ENCODE measurements around the gene KCNJ18.
"Not testable (repeated sequence)": the region's sequence is repeated elsewhere in the genome, so short reads cannot be mapped to it uniquely, and the experiment has no call there.

KCNJ18 gene

GRCh38 chr17:21686165-21687015, 5.9 kb upstream of the KCNJ18 start:
- DNase-seq: no peak

DNA sequence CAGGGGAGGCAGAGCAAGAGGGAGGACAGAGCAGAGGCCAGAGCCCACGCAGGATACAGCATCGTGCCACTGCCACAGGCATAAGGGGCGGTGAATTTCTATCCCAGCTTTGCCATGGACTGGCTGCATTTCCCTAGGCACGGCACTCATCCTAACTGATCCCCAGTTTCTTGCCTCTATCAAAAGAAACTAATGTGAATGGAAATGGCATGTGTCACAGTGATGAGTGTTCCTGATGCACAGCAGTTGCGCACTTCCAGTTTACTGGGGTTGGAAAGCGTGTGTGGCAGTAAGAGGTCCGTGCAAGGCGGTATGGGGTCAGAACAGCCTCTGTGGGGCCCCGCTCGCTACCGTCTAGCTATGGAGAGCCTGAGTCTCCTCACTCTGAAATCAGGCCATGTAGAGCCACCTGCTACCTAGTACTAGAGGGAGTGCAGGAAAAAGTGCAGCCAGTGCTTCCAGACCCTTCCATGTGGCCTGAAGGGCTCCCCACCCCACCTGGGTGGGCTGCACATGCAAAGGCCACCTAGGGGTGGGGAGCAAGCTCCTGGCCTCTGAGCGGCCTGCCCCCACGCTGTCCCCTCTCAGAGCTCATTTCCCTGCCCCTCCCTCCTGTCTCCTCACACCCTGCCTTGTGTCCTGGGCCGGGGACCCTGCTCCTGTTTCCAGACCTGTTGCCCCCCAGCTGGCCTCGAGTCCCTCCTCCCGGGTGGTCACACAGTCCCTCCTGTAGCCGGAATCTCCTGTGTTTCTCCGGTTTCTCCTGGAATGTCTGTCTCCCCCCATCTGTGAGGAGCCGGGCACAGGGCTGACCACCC, 5.0 kb upstream of the KCNJ18 start:
- no peak for DNase-seq

- no peak for DNase-seq
These were observed 3.9 kb upstream of the KCNJ18 start for GRCh38 chr17:21688293-21688949.

- DNase-seq: no peak
These were observed 2.7 kb upstream of the KCNJ18 start for GRCh38 chr17:21689604-21690003.

GRCh38 chr17:21690811-21691210, 1.5 kb upstream of the KCNJ18 start:
- not testable (repeated sequence) for DNase-seq

GRCh38 chr17:21691481-21691880, 842 bp upstream of the KCNJ18 start:
- not testable (repeated sequence) for DNase-seq

DNA sequence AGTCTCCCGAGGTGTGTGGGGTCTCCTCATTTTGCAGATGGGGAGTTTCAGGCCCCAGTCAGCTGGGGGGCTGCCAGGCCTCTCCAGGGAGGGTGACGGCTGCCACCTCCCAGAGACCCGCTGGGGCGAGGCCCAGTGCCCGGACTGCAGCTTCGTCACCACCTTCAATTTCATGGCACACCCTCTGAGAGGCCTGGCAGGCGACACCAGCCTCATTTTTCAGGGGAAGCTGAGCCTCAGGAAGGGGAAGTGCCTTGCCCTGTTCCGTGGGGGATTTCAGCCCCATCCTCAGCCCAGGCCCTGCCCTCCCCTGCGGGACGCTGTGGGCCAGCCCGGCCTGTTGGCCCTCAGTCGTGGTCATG, 362 bp downstream of the KCNJ18 start:
- not testable (repeated sequence) for DNase-seq

DNA sequence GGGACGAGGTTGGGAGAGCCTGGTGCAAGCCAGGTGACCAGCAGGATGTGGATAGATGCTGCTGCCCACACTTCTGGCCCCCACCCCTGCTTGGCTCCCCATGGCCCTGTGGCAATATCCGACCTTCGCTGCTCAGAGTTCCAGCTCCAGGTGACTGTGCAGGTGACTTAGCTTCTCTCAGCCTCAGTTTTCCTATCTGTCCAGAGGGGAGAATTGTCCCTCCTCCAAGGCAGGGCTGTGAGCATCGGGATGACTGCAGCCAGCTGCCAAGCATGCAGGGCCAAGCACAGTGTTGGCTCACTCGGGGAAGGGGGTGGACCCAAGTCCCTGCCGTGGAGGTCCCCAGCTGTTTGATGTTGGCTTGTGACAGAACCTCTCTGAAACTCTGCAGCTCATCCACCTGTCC, 1.1 kb downstream of the KCNJ18 start:
- DNase-seq: not testable (repeated sequence)

DNA sequence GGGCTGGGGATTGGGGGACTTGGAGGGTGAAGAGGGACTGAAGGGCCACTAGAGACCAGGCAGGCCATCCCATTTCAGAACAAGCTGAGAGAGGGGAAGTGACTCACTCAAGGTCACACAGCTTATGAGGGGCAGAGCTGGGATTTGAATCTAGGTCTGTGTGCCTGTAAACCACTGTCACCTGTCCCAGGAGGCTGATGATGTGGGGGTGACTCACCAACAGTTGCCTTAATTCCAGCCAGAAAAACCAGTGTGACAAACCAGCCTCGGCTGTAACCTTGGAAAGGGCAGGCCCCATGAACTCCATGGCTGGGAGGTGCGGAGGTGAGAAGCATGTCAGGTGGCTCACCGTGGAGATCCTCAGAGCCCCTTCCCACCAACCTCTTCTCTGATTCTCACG, 1.6 kb downstream of the KCNJ18 start:
- not testable (repeated sequence) for DNase-seq

GRCh38 chr17:21696227-21696626, 3.9 kb downstream of the KCNJ18 start:
- not testable (repeated sequence) for DNase-seq

- not testable (repeated sequence) for DNase-seq
These were observed 4.7 kb downstream of the KCNJ18 start for GRCh38 chr17:21696842-21697507.

DNA sequence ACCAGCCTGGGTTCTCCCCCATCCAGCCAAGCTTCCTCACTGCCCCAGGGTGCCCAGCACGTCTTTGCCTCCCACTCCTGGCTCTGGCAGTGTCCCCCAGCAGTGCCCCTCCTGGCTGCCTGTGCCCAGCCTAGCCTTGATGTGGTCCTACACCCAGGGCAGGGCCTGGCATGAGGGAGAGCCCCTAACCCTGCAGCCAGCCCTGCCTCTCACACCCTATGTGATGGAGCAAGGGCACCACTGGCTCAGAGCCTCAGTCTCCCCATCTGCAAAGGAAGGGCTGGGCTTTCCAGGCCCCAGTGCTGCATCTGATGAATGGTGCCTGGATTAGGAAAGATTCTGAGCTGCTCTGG, 5.2 kb downstream of the KCNJ18 start:
- DNase-seq: not testable (repeated sequence)

DNA sequence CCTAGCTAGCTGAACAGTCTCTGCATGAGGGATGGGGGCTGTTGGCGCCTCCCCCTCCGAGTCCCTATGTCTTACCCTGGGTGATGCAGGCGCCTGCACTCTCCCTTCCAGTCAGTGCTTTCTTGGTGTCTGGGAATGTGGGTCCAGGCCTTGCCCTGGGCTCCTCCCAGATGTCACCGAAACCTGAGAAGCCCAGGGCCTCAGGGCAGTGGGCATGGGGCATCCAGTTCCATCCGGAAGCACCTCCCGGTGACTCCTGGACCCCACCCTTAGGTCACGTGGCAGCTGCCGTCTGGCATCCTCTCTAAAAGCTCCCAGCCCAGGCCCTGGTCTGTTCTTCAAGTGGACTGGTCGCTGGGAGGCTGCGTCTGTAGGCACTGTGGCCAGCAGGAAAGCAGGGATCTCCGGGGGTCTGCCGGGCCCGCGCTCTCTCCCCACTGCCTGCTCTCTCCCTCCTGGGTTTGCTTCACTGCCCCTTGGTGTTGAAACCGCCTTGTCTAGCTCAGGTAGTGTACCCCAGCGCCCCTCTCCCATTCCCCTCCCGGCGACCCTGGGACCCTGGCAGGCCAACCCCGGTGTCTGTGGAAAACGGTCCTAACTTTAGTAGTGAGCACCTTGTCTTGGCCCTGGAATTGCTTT, 6.2 kb downstream of the KCNJ18 start:
- not testable (repeated sequence) for DNase-seq

GRCh38 chr17:21699124-21699523, 6.8 kb downstream of the KCNJ18 start:
- DNase-seq: not testable (repeated sequence)

DNA sequence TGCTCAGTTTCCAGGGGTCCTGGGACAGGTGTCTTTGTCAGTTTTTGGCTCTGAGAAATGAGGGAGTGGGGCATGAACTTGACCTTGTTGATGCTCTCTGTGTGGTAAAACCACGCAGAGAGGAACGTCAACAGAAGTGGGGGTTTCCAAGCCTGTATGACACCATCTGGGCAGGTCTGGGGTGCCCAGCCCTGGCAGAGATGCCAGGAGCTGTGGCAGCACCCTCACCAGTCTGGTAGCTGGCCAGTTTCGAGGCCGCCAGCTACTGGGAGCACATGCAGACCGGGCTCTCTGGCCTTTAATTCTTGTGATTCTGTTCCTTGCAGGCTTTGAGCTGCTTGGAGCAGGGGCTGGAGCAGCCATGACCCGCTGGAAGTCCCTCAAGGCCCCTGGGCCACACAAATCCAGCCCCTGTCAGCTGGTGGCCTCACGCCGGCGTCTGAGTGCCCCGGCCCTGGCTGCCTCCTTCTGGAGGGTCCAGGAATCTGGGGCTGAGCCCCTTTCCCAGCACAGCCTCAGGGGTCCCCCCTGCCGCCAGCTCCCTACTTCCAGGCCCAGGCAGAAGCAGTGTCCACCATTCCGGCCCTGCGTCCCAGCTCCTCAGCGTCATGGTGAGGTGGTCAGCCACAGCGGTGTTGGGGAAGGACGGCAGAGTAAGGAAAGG, 7.4 kb downstream of the KCNJ18 start:
- DNase-seq: not testable (repeated sequence)

DNA sequence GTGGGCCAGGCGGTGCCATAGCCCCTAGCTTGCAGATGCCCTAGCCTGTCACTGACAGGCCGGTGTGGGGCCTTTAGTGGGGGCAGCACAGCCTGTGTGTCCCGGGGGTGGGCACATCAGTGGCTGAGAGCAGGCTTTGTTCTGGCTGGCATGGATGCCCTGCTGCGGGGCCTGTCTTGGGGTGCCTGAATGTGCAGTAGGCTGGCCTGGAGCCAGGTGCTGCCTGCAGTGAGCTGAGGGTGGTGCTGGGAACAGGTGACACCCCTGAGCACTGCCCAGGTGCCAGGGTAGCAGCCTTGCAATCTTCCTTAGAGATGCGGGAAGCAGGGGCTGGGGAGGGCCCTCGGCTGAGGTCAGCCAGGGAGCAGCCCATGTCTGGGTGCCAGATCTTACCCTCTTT, 8.8 kb downstream of the KCNJ18 start:
- DNase-seq: not testable (repeated sequence)

- DNase-seq: not testable (repeated sequence)
These were observed 9.7 kb downstream of the KCNJ18 start for GRCh38 chr17:21702029-21702428.

DNA sequence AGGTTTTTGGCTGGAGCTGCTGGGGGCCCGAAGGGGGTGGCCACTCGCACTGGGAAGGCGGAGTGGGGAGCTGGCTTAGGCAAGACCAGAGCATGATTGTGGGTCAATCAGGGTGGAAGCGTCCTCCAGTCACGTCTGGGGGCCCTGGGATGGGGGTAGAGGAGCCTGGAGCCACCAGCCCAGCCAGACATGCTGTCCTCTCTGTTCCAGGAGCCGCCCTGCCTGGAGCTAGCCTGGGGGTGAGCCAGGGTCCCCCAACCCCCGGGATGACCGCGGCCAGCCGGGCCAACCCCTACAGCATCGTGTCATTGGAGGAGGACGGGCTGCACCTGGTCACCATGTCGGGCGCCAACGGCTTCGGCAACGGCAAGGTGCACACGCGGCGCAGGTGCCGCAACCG, 10.2 kb downstream of the KCNJ18 start:
- DNase-seq: not testable (repeated sequence)

GRCh38 chr17:21702940-21703640, 10.8 kb downstream of the KCNJ18 start:
- not testable (repeated sequence) for DNase-seq

- DNase-seq: not testable (repeated sequence)
These were observed 11.9 kb downstream of the KCNJ18 start for GRCh38 chr17:21703891-21704872.

All from activated CD4-positive, alpha-beta T cell treated with anti-CD3 and anti-CD28 coated beads, Interleukin-2, amount 50 U/mL, for 48 hours (primary cell).